Heart left ventricle (tissue), 13 donors: ENCODE data around the gene MARCHF3.

Experiments
- POLR2A ChIP-seq, 2 donors: fragments of 450-650 bp; IDR thresholded peaks; one replicate each; pipeline ENCODE4 v1.6.1; 2017; ENCODE audit warnings: antibody characterized with exemption in 2 of 2, mild to moderate bottlenecking in 2 of 2, moderate library complexity in 2 of 2
- TF ChIP-seq, protein P1 (sequence below), 12 donors: fragments of 200-600 bp; sonication (generic) in 4 of 12; IDR thresholded peaks; one replicate each; pipeline versions ENCODE4 v1.5.0 to v1.8.0; 2018 to 2022; ENCODE audit warnings: antibody characterized with exemption in 12 of 12, mild to moderate bottlenecking in 5 of 12
- donor health status: ischemic (EF 13 %, LVEDD 7.1; RV severe dilation, severe dysfunction).
- donor health status: DM: no; HTN: yes; CAD: no.
- donor health status: DM: no; HTN: no; CAD: no.
- donor health status: ischemic (EF 25% LVEDD 6.9; RV normal size, moderate dysfunction).
- donor health status: ischemic (EF 25% LVEDD 5.7; RV mildly dilated, moderate dysfunction).
- donor health status: ischemic (EF 35%, LVEDD 5.7; RV mildly dilated, moderate dysfunction).
- donor health status: nonischemic (EF 11% LVEDD 7.7; RV severe dilation, severe dysfunction).
- donor health status: DM: yes; HTN: yes; CAD: no.
- donor health status: PGD.
- donor health status: ischemic (EF 29% LVEDD 5.4; RV normal size, mild dysfunction).
- donor health status: nonischemic (EF 23%, LVEDD 6.1; RV moderate dilation, normal function).

DNA sequence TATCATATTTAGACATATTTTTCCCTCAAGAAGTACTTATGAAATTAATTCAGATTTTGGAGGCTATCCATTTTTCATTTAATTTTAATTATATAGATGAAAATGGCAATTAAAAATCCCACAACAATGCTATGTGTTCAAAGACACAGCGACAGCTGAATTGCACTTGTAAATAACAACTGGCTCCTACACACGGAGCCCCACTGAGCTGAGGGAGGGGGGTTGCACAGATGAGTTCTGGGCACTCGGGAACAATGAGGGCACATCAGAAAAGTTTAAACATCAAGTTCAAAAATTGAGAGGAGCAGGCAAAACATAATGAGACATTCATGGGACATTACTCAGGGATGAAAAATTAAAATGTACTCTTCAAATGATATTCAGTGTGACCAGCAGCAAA, 104.9 kb downstream of the MARCHF3 start:
- TF ChIP-seq, protein P1, sequence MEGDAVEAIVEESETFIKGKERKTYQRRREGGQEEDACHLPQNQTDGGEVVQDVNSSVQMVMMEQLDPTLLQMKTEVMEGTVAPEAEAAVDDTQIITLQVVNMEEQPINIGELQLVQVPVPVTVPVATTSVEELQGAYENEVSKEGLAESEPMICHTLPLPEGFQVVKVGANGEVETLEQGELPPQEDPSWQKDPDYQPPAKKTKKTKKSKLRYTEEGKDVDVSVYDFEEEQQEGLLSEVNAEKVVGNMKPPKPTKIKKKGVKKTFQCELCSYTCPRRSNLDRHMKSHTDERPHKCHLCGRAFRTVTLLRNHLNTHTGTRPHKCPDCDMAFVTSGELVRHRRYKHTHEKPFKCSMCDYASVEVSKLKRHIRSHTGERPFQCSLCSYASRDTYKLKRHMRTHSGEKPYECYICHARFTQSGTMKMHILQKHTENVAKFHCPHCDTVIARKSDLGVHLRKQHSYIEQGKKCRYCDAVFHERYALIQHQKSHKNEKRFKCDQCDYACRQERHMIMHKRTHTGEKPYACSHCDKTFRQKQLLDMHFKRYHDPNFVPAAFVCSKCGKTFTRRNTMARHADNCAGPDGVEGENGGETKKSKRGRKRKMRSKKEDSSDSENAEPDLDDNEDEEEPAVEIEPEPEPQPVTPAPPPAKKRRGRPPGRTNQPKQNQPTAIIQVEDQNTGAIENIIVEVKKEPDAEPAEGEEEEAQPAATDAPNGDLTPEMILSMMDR (IDR thresholded peaks at IDR 0.05), result no peak
- TF ChIP-seq POLR2A (IDR thresholded peaks at IDR 0.05), result no peak
